ENCODE results near the gene VSIG1.

The VSIG1 gene

GRCh38 chrX:108044554-108045256 is at the start of gene VSIG1:
Gene VSIG1, plus strand, starts transcription at chrX:108045065. Its CDS starts 66 bp downstream, at chrX:108045131.
- DNase-seq, result no peak

GRCh38 chrX:107996124-107996523 is 48.7 kb upstream of the VSIG1 start:
- DNase-seq, result no peak

GRCh38 chrX:108000751-108001150 is 44.1 kb upstream of the VSIG1 start:
- DNase-seq, result no peak

- DNase-seq, result peak; percentile 1
Observed at GRCh38 chrX:108001218-108001814, 43.5 kb upstream of the VSIG1 start.

- DNase-seq, result peak; percentile 16
Observed at GRCh38 chrX:108018656-108019381, 26.0 kb upstream of the VSIG1 start.

GRCh38 chrX:108019382-108019875 is 25.4 kb upstream of the VSIG1 start:
- no peak for DNase-seq

GRCh38 chrX:108020631-108021030 is 24.2 kb upstream of the VSIG1 start:
- no peak for DNase-seq

- peak; percentile 38 for DNase-seq
Observed at GRCh38 chrX:108022491-108023089, 22.3 kb upstream of the VSIG1 start.

- DNase-seq, result no peak
Observed at GRCh38 chrX:108025376-108025775, 19.5 kb upstream of the VSIG1 start.

GRCh38 chrX:108025954-108026600 is 18.8 kb upstream of the VSIG1 start:
- DNase-seq, result no peak

GRCh38 chrX:108028854-108029253 is 16.0 kb upstream of the VSIG1 start:
- DNase-seq, result no peak

- DNase-seq, result no peak
Observed at GRCh38 chrX:108029928-108030711, 14.7 kb upstream of the VSIG1 start.

- no peak for DNase-seq
Observed at GRCh38 chrX:108032944-108033343, 11.9 kb upstream of the VSIG1 start.

- no peak for DNase-seq
Observed at GRCh38 chrX:108033890-108034289, 11.0 kb upstream of the VSIG1 start.

GRCh38 chrX:108034725-108035124 is 10.1 kb upstream of the VSIG1 start:
- no peak for DNase-seq

GRCh38 chrX:108036298-108036973 is 8.4 kb upstream of the VSIG1 start:
- no peak for DNase-seq

- no peak for DNase-seq
Observed at GRCh38 chrX:108049649-108050048, 4.8 kb downstream of the VSIG1 start.

GRCh38 chrX:108053218-108053617 is 8.4 kb downstream of the VSIG1 start:
- no peak for DNase-seq

GRCh38 chrX:108055546-108055945 is 10.7 kb downstream of the VSIG1 start:
- no peak for DNase-seq

GRCh38 chrX:108059801-108060200 is 14.9 kb downstream of the VSIG1 start:
- DNase-seq, result no peak

- no peak for DNase-seq
Observed at GRCh38 chrX:108064001-108064400, 19.1 kb downstream of the VSIG1 start.
